Lower leg skin (tissue), 4 donors: ENCODE measurements around the gene DAGLA. TPM values are rescaled to one million over a fixed set of nuclear protein-coding genes. Genes with fewer than 3 reads are reported as not detected.

Experiments used
- DNase-seq, 2 donors: peaks; one replicate each; pipeline ENCODE4 v3.0.0-alpha.2; 2019; ENCODE audit warnings: low spot score in 2 of 2
- H3K4me3 ChIP-seq: fragments of 200-600 bp; sonication (generic); 2 replicates; pipeline ENCODE4 v1.5.1; 2017; ENCODE audit warnings: mild to moderate bottlenecking, low read depth; ENCODE audit not compliant: poor library complexity, severe bottlenecking
- POLR2A ChIP-seq, 2 donors: fragments of 450-650 bp; IDR thresholded peaks; one replicate each; pipeline ENCODE4 v1.6.1; 2016 to 2017; ENCODE audit warnings: antibody characterized with exemption in 2 of 2, mild to moderate bottlenecking in 1 of 2, moderate library complexity in 1 of 2
- WGBS, 2 donors: methylation state at CpG; one replicate each; pipeline ENCODE4 v1.1.5; 2018; 5-methylcytosine and 5-hydroxymethylcytosine counted together
- intact Hi-C: fragments of 100-400 bp; cut with DNase I; formaldehyde crosslinking; loops from one replicate; pipeline ENCODE4 v1.15.0; 2023; ENCODE audit warnings: low total_unique reads
- total RNA-seq, 4 donors: library from RNA; depleted of rRNA; stranded (reverse); fragments of >200 nt; gene quantifications; one replicate each; pipeline ENCODE4 v1.1.0, GENCODE V29; 2016
- TF ChIP-seq, protein P1 (sequence below), 3 donors: fragments of 450-650 bp; IDR thresholded peaks; one replicate each; pipeline ENCODE4 v1.5.1; 2016; ENCODE audit warnings: antibody characterized with exemption in 3 of 3, mild to moderate bottlenecking in 3 of 3, moderate library complexity in 2 of 3

DAGLA gene
- total RNA-seq, 4 donors from 2014 or later = 0.23 to 1.8 (median 0.79) TPM

DNA sequence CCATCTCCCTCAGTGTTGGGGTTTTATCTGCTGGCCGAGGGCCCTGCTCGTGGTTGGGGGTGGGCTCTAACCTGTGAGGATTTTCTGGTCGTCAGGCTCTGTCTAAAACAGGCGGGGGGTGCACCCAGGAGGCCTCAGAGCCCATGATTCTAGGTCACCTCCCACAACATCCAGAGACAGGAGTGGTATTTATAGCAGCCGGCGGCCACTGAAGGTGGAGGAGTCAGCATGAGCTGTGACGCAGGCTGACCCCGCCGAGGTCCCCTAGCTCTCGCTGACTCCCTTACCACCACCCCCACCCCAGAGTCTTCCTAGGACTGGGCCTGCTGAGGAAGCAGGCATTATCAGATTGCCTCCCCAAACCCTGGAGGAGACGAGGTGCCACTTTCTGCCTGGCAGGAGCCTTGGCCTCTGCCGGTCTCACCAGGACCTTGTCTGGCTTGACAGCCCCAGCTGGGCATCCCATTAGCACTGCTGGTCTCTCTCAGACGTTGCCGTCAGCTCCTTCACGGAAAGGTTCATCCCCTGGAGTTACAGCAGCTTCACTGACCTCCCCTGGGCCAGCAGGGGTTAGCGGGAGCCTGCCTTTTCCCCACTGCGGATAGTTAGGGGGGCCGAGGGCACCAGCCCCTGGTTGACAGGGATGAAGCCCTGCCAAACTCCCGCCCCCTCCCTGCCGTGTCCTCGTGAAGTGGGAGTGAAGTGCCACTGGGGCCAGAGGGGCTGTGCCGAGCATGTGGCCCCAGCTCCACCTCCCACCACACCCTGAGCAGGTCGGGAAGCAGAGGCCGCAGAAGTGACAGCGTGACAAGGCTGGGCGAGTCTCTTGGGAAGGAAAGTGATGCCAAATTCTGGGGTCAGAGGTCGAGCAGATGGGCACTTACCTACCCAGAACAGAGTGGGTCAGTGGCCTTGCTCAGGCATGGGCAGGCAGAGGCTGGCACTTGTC lies 26.5 kb downstream of the DAGLA start:
- no peak overlapping the region for H3K4me3 ChIP-seq
- TF ChIP-seq, protein P1, sequence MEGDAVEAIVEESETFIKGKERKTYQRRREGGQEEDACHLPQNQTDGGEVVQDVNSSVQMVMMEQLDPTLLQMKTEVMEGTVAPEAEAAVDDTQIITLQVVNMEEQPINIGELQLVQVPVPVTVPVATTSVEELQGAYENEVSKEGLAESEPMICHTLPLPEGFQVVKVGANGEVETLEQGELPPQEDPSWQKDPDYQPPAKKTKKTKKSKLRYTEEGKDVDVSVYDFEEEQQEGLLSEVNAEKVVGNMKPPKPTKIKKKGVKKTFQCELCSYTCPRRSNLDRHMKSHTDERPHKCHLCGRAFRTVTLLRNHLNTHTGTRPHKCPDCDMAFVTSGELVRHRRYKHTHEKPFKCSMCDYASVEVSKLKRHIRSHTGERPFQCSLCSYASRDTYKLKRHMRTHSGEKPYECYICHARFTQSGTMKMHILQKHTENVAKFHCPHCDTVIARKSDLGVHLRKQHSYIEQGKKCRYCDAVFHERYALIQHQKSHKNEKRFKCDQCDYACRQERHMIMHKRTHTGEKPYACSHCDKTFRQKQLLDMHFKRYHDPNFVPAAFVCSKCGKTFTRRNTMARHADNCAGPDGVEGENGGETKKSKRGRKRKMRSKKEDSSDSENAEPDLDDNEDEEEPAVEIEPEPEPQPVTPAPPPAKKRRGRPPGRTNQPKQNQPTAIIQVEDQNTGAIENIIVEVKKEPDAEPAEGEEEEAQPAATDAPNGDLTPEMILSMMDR (IDR thresholded peaks at IDR 0.05) = no peak
- no peak for TF ChIP-seq POLR2A (IDR thresholded peaks at IDR 0.05)
- 88% methylated on average over 20 to 23 of the region's 27 CpGs for WGBS, 2 donors
- intact Hi-C loops = no loop called here
- no peak for DNase-seq

DNA sequence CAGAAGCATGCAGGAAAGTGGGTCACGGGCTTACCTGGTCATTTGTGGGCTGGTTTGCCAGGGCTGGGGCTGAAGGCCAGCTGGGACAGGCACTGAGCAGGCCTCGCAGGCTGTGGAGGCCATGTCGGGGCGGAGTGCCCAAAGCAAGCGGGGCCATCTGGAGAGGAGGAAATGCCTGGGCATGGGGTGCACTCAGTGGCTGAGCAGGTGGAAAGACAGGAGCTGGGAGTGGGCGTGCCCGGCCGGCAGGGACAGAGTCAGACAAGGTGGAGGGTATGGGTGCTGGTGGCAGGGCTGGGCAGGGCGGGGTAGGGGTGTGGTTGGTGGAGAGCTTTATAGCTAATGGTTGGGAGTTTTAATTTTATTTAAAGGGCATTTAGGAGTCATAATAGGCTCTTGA lies 27.4 kb downstream of the DAGLA start:
- no peak overlapping the region for H3K4me3 ChIP-seq
- TF ChIP-seq POLR2A (IDR thresholded peaks at IDR 0.05) = no peak
- TF ChIP-seq, protein P1 (IDR thresholded peaks at IDR 0.05) = no peak
- no peak for DNase-seq
- WGBS, 2 donors = 78 to 87% methylated on average over 9 of the region's 9 CpGs
- intact Hi-C loops = no loop called here

DNA sequence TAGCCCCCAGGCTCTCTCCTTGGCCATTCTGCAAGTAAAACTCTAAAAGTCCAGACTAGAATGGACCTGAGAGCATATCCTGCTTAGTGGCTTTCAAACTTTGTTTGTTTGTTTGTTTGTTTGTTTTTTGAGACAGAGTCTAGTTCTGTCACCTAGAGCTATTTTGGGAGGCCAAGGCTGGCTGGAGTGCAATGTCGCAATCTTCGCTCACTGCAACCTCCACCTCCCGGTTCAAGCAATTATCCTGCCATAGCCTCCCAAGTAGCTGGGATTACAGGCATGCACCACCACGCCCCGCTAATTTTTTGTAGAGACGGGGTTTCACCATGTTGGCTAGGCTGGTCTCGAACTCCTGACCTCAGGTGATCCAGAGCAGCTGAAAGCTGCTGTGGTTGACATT lies 28.9 kb downstream of the DAGLA start:
- WGBS, 2 donors = 95 to 96% methylated on average over 7 of the region's 7 CpGs

DNA sequence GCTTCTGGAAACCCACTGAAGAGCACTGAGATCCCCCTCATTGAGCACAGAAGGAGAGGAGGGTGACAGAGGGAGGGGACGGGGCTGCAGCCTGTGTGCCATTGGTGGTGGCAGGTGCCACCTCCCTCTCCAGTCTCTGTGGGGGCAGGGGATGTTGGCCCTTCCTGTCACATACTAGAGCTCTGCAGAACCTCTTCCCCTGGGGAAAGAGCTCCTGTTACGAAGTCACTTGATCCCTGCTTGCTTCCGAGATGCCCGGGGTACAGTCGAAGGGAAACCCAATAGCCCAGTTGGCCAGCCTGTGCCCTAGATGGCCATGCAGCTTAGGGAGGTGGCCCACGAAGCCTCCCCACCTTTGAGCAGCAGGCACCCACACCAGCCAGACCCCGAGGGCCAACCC lies 29.4 kb downstream of the DAGLA start:
- TF ChIP-seq, protein P1 (IDR thresholded peaks at IDR 0.05) = no peak
- no peak overlapping the region for H3K4me3 ChIP-seq
- intact Hi-C loops = no loop called here
- WGBS, 2 donors = 81 to 82% methylated on average over 7 of the region's 7 CpGs
- DNase-seq = no peak

More for the DNA sequence above, 28.9 kb downstream of the DAGLA start:
- H3K4me3 ChIP-seq = no peak overlapping the region
- no peak for DNase-seq
- TF ChIP-seq, protein P1 (IDR thresholded peaks at IDR 0.05) = no peak
- no peak for TF ChIP-seq POLR2A (IDR thresholded peaks at IDR 0.05)
- intact Hi-C loops = no loop called here

DNA sequence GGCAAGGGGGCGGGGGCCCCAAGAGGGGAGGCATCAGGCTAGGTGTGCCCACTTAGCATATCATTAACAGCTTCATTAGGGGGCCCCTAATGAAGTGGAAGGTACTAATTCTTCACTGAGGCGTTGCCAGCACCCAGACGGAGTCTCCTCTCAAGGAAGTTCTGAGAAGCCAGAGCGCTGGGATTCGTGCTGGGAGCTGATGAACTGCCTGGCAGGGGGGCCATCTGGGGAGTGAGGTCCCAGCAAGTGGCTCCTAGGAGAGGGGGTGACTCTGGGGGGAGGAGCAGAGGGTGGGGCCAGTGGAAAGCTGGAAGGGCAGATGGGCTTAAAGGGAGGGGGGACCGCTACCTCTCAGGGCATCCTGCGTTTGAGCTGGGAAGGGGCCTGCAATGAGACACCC lies 29.8 kb downstream of the DAGLA start:
- no peak overlapping the region for H3K4me3 ChIP-seq
- no peak for DNase-seq
- TF ChIP-seq, protein P1 (IDR thresholded peaks at IDR 0.05) = no peak
- TF ChIP-seq POLR2A (IDR thresholded peaks at IDR 0.05) = no peak
- intact Hi-C loops = no loop called here
- WGBS, 2 donors = 86 to 94% methylated on average over 7 of the region's 7 CpGs
